ENCODE data around the gene DNAH7. TPM values are rescaled to one million over a fixed set of nuclear protein-coding genes. Genes with fewer than 3 reads are reported as not detected.

DNAH7 gene
- total RNA-seq, 6 experiments from 2014 or later, result 0.12 to 0.35 (median 0.26) TPM

DNA sequence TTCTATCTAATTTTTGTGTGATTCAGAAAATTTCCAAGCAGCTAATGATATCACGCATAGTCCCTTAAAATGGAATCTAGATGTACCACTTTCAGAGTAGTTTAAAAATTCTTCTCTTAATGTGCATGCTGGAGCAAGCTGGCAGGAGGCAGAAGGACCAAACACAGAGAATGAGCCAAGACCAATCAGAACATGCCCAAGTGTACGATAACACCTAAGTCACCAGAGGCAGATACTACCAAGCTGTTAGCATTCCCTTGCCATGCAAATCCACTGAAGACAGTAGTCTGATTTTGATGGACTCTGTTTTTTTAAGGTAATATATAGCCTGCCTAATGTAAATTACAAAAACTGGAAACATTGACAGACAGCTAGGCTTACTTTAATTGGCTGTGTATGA is 109.3 kb downstream of the DNAH7 start:
- DNase-seq (no peak), ATAC-seq (no peak)
- Histone ChIP-seq H3K27ac (no peak overlapping the region), H3K9me3 (no peaks in the 10 kb centered on the region), H3K4me3 (no peak overlapping the region), H3K36me3 (no peaks in the 10 kb centered on the region), H3K4me1 (no peaks in the 10 kb centered on the region), H3K27me3 (no peaks in the 10 kb centered on the region)
- 64% methylated on average over 2 of the region's 2 CpGs for WGBS (ENCODE audit: insufficient coverage, low coverage, low lambda C conversion rate, missing lambda C conversion rate)
- no peak for TF ChIP-seq POLR2A (IDR thresholded peaks at IDR 0.05)
- no peak for TF ChIP-seq CTCF (IDR thresholded peaks at IDR 0.05)
- intact Hi-C loops (cut with DNase I), result no loop called here

DNA sequence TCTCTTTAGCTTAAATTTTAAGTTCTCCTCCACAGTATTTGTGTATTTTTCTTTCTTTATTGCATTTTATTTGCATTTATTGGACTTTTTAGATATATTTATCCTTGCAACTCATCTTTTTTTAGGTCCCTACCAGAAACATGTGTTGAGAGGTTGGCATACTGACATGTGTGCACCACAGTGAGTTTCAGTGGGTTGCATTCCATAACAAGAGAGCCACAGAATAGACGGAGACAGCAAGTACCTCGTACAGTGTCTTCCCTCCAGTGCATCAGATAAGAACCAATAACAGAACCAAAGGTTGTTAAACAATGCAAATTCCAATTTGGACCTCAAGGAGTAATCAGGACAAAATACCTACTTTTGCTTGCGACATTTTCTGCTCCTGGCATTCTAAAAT is 111.9 kb downstream of the DNAH7 start:
- no peak for ATAC-seq
- H3K9me3 ChIP-seq, result no peaks in the 10 kb centered on the region
- no peak for DNase-seq
- WGBS (ENCODE audit: insufficient coverage, low coverage, low lambda C conversion rate, missing lambda C conversion rate), result 53% methylated on average over 3 of the region's 3 CpGs
- no peaks in the 10 kb centered on the region for H3K27me3 ChIP-seq
- H3K4me3 ChIP-seq, result no peak overlapping the region
- no peaks in the 10 kb centered on the region for H3K36me3 ChIP-seq
- no peaks in the 10 kb centered on the region for H3K4me1 ChIP-seq
- intact Hi-C loops (cut with DNase I), result no loop called here
- no peak overlapping the region for H3K27ac ChIP-seq
- TF ChIP-seq POLR2A (IDR thresholded peaks at IDR 0.05), result no peak
- no peak for TF ChIP-seq CTCF (IDR thresholded peaks at IDR 0.05)

- Histone ChIP-seq H3K36me3 (no peaks in the 10 kb centered on the region), H3K27me3 (no peaks in the 10 kb centered on the region), H3K27ac (no peak overlapping the region), H3K9me3 (no peaks in the 10 kb centered on the region), H3K4me3 (no peak overlapping the region), H3K4me1 (no peaks in the 10 kb centered on the region)
- TF ChIP-seq CTCF (IDR thresholded peaks at IDR 0.05), result no peak
- TF ChIP-seq POLR2A (IDR thresholded peaks at IDR 0.05), result no peak
- ATAC-seq (no peak), DNase-seq (no peak)
- intact Hi-C loops (cut with DNase I), result no loop called here
These were observed 123.6 kb downstream of the DNAH7 start for GRCh38 chr2:195945056-195945455.

GRCh38 chr2:195937176-195937575 is 131.5 kb downstream of the DNAH7 start:
- no peak overlapping the region for H3K27ac ChIP-seq
- no peaks in the 10 kb centered on the region for H3K27me3 ChIP-seq
- no peaks in the 10 kb centered on the region for H3K4me1 ChIP-seq
- no peaks in the 10 kb centered on the region for H3K9me3 ChIP-seq
- H3K36me3 ChIP-seq, result no peaks in the 10 kb centered on the region
- ATAC-seq (no peak), DNase-seq (no peak)
- no peak for TF ChIP-seq CTCF (IDR thresholded peaks at IDR 0.05)
- H3K4me3 ChIP-seq, result no peak overlapping the region
- intact Hi-C loops (cut with DNase I), result no loop called here

DNA sequence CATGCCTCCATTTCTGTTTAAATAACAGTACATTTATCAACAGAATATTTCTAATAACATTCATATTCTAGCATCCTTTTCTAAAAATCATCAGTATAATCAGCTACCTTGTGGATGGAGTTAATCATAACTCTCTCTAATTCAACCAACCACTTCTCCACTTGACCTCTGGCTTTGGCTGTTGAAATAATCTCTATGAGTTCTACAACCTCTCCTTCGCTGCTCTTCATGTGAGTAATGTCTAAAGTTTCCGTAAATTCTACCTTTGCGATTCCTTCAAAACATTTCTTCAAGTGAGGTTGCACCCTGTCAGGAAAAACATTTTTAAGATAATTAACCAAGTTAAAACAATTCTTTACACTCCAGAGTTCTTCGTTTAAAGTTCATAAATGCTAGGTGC is 134.2 kb downstream of the DNAH7 start:
- Histone ChIP-seq H3K9me3 (no peaks in the 10 kb centered on the region), H3K27me3 (no peaks in the 10 kb centered on the region), H3K36me3 (no peaks in the 10 kb centered on the region), H3K4me3 (no peak overlapping the region), H3K4me1 (no peaks in the 10 kb centered on the region), H3K27ac (no peak overlapping the region)
- DNase-seq, result no peak
- TF ChIP-seq POLR2A (IDR thresholded peaks at IDR 0.05), result no peak
- ATAC-seq, result no peak
- intact Hi-C loops (cut with DNase I), result no loop called here
- 80% methylated on average over 4 of the region's 4 CpGs for WGBS (ENCODE audit: insufficient coverage, low coverage, low lambda C conversion rate, missing lambda C conversion rate)
